ENCODE results near the gene LPIN1. TPM values are rescaled to one million over a fixed set of nuclear protein-coding genes. Genes with fewer than 3 reads are reported as not detected.

Gene LPIN1
- total and polyA plus RNA-seq, 10 donors, result 12.3 to 55.7 (median 34.8) TPM

DNA sequence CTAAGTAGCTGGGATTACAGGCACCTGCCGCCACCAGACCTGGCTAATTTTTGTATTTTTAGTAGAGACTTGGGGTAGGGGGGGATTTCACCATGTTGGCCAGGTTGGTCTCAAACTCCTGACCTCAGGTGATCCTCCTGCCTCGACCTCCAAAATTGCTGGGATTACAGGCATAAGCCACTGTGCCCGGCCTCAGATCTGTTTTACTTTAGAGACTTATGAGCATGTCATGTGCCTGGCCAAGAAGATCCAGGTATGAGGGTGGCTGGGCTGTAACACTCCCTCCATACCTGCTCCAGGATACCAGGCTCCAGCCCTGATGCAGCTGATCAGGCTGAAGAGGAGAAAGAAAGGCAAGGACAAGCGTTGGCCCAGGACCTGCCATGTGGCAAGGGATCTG, 125.0 kb downstream of the LPIN1 start:
- H3K4me3 ChIP-seq, result no peak overlapping the region
- no peaks in the 10 kb centered on the region for H3K27me3 ChIP-seq (replicated peaks in 1 of 7)
- peak; percentile 35 for DNase-seq
- TF ChIP-seq POLR2A (IDR thresholded peaks at IDR 0.05) (no peak), POLR2AphosphoS5 (IDR thresholded peaks at IDR 0.05) (no peak)
- TF ChIP-seq, protein P1, sequence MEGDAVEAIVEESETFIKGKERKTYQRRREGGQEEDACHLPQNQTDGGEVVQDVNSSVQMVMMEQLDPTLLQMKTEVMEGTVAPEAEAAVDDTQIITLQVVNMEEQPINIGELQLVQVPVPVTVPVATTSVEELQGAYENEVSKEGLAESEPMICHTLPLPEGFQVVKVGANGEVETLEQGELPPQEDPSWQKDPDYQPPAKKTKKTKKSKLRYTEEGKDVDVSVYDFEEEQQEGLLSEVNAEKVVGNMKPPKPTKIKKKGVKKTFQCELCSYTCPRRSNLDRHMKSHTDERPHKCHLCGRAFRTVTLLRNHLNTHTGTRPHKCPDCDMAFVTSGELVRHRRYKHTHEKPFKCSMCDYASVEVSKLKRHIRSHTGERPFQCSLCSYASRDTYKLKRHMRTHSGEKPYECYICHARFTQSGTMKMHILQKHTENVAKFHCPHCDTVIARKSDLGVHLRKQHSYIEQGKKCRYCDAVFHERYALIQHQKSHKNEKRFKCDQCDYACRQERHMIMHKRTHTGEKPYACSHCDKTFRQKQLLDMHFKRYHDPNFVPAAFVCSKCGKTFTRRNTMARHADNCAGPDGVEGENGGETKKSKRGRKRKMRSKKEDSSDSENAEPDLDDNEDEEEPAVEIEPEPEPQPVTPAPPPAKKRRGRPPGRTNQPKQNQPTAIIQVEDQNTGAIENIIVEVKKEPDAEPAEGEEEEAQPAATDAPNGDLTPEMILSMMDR (IDR thresholded peaks at IDR 0.05 in 8 of 11, conservative IDR thresholded peaks at IDR 0.05 in 3 of 11), result no peak
- 92 to 100% (median 97%) methylated on average over 4 of the region's 4 CpGs for WGBS, 5 donors
- H3K4me1 ChIP-seq, result peaks cover 0 to 35% (median 19%) of the 10 kb centered on the region in 6 donors
- no peaks in the 10 kb centered on the region for H3K9me3 ChIP-seq
- H3K27ac ChIP-seq, result no peak overlapping the region
- H3K36me3 ChIP-seq, result no peaks in the 10 kb centered on the region
- intact Hi-C loops (cut with DNase I; ENCODE audit: low total_unique reads), result no loop called here

DNA sequence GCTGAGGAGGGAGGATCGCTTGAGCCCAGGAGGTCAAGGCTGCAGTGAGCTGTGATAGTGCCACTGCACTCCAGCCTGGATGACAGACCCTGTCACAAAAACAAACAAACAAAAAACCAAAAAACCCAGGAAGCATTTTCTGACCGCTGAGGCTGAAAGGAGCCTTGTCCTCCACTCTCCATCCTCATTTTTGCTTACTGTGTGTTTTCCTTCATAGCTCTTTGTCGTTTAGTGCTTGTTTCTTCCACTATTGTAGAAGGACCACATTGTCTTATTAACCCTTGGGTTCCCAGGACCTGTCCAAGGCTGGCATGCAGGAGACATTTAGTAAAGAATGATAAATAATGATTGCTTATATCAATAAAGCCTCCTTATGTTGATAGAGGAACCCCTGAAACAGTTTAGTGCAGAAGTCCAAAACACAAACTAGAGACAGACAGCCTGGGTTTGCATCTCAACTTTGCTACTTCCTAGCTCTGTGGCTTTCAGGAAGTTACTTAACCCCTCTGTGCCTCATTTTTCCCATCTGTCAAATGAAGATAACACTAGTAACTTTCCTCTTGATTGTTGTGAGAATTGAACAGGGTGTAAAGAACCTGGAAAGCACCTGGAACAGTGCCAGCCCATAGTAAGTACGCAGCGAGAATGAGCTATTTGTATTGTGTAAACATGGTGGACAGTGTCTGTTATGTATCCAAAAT, 126.0 kb downstream of the LPIN1 start:
- peaks cover 0 to 32% (median 16%) of the 10 kb centered on the region in 6 donors for H3K4me1 ChIP-seq
- no peak overlapping the region for H3K27ac ChIP-seq
- no peaks in the 10 kb centered on the region for H3K36me3 ChIP-seq
- TF ChIP-seq, protein P1 (IDR thresholded peaks at IDR 0.05 in 8 of 11, conservative IDR thresholded peaks at IDR 0.05 in 3 of 11), result no peak
- TF ChIP-seq POLR2AphosphoS5 (IDR thresholded peaks at IDR 0.05) (no peak), POLR2A (IDR thresholded peaks at IDR 0.05) (no peak)
- no peaks in the 10 kb centered on the region for H3K9me3 ChIP-seq
- WGBS, 5 donors, result 43 to 48% (median 45%) methylated on average over 5 of the region's 5 CpGs
- peak; percentile 8 for DNase-seq
- no peak overlapping the region for H3K4me3 ChIP-seq
- no peaks in the 10 kb centered on the region for H3K27me3 ChIP-seq (replicated peaks in 1 of 7)
- intact Hi-C loops (cut with DNase I; ENCODE audit: low total_unique reads), result no loop called here

DNA sequence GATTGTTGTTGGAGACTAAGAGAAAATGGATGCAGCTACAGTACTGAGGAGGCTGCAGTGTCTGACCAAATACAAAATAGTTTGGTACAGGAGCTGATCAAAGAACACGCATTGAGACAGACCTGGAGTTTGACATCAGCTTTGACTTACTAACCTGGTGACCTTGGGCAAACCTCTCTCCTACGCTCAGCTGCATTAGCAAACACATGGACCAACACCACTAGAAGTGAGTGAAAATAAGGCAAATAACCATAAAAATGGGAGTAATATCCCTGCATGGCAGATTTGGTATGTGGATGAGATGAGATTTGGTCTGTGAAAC, 126.5 kb downstream of the LPIN1 start:
- intact Hi-C loops (cut with DNase I; ENCODE audit: low total_unique reads), result no loop called here
- DNase-seq, result no peak
- Histone ChIP-seq H3K4me1 (peaks cover 0 to 32% (median 16%) of the 10 kb centered on the region in 6 donors), H3K27me3 (replicated peaks in 1 of 7) (no peaks in the 10 kb centered on the region), H3K9me3 (no peaks in the 10 kb centered on the region), H3K27ac (no peak overlapping the region), H3K36me3 (no peaks in the 10 kb centered on the region), H3K4me3 (no peak overlapping the region)
- TF ChIP-seq, protein P1 (IDR thresholded peaks at IDR 0.05 in 8 of 11, conservative IDR thresholded peaks at IDR 0.05 in 3 of 11), result no peak
- TF ChIP-seq POLR2AphosphoS5 (IDR thresholded peaks at IDR 0.05), result no peak
- 66 to 88% (median 76%) methylated on average over 2 of the region's 2 CpGs for WGBS, 5 donors

DNA sequence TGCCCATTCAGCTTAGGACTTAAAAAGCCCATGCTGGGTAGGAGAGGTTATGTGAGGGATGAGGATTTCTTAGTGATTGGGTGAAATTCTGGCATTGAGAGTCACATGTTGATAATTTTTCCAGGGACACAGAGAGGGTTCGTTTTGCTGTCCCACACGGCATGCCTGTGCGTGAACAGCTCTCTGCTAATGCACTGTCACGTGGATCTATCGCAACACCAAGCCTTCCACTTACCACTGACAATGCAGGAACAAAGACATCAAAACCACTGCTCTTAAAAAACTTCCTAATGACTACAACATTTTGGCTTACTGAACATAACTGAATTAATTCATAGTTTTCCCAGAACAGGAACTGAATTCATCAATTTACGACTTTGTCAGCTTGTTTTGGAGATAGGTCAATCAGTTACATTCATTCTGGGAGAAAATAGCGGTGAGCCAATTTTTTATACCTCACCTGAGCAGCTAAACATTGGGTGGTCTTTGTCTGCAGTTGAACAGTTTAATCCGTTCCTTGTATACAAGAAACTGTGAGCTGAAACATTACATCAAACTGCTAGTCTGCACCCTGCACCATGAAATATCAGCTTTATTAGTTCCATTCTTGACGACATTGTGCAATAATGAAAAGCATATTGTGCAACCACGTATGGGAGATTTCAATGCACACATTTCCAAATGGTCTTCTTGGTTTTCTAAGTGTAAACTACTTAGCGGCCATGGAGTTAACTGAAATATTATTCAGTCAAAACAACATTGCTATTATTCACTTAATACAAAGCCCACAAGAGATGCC, 127.1 kb downstream of the LPIN1 start:
- WGBS, 5 donors, result 55 to 80% (median 67%) methylated on average over 11 of the region's 11 CpGs
- Histone ChIP-seq H3K27me3 (replicated peaks in 1 of 7) (no peaks in the 10 kb centered on the region), H3K27ac (peak overlapping the region in 3 of 8 donors; percentile 27 to 43 (median 37)), H3K9me3 (no peaks in the 10 kb centered on the region), H3K36me3 (no peaks in the 10 kb centered on the region), H3K4me3 (no peak overlapping the region), H3K4me1 (peaks cover 0 to 32% (median 16%) of the 10 kb centered on the region in 6 donors)
- TF ChIP-seq, protein P1 (IDR thresholded peaks at IDR 0.05 in 8 of 11, conservative IDR thresholded peaks at IDR 0.05 in 3 of 11), result no peak
- no peak for TF ChIP-seq POLR2A (IDR thresholded peaks at IDR 0.05)
- TF ChIP-seq POLR2AphosphoS5 (IDR thresholded peaks at IDR 0.05), result no peak
- intact Hi-C loops (cut with DNase I; ENCODE audit: low total_unique reads), result no loop called here
- no peak for DNase-seq
